Measurements from ENCODE around the gene IL33. TPM values are rescaled to one million over a fixed set of nuclear protein-coding genes. Genes with fewer than 3 reads are reported as not detected.

The IL33 gene
- total RNA-seq, 2 donors from 2014 or later, result 0.33 to 0.97 TPM

- WGBS, 2 experiments (ENCODE audit: insufficient coverage in 1 of 2, insufficient read length in 1 of 2), result 68 to 83% methylated on average over 1 to 4 of the region's 4 CpGs
- Histone ChIP-seq H3K27ac (ENCODE audit: low read depth, low read length) (no peak overlapping the region), H3K36me3 (ENCODE audit: control insufficient read depth, insufficient read depth, low read length) (no peaks in the 10 kb centered on the region), H3K9me3 (ENCODE audit: control insufficient read depth, low read length) (no peaks in the 10 kb centered on the region), H3K27me3 (ENCODE audit: control insufficient read depth, insufficient read depth, low read length, poor library complexity, severe bottlenecking) (no peaks in the 10 kb centered on the region), H3K4me1 (ENCODE audit: control insufficient read depth, insufficient read depth, low read length) (no peaks in the 10 kb centered on the region), H3K4me3 (ENCODE audit: low read length) (no peak overlapping the region), H3K9ac (ENCODE audit: extremely low read depth, low read length, poor library complexity, severe bottlenecking) (no peak overlapping the region)
- H3K36me3 Mint-ChIP-seq (ENCODE audit: low read depth), result peaks cover 4% of the 10 kb centered on the region
- no peak for DNase-seq
- H3K4me1 Mint-ChIP-seq, result no peaks in the 10 kb centered on the region
- no peak overlapping the region for H3K27ac Mint-ChIP-seq
- H3K9me3 Mint-ChIP-seq, result no peaks in the 10 kb centered on the region
- no peak for TF ChIP-seq CTCF (conservative IDR thresholded peaks at IDR 0.05)
- H3K4me3 Mint-ChIP-seq, result no peak overlapping the region
- H3K27me3 Mint-ChIP-seq (ENCODE audit: insufficient read depth), result no peaks in the 10 kb centered on the region
Observed at GRCh38 chr9:6247266-6247665, 31.7 kb downstream of the IL33 start.

GRCh38 chr9:6268826-6269397 lies 53.3 kb downstream of the IL33 start:
- no peak overlapping the region for H3K27ac Mint-ChIP-seq
- Histone ChIP-seq H3K4me3 (ENCODE audit: low read length) (no peak overlapping the region), H3K9me3 (ENCODE audit: control insufficient read depth, low read length) (peaks cover 16% of the 10 kb centered on the region), H3K36me3 (ENCODE audit: control insufficient read depth, insufficient read depth, low read length) (no peaks in the 10 kb centered on the region), H3K9ac (ENCODE audit: extremely low read depth, low read length, poor library complexity, severe bottlenecking) (no peak overlapping the region), H3K27me3 (ENCODE audit: control insufficient read depth, insufficient read depth, low read length, poor library complexity, severe bottlenecking) (peaks cover 79% of the 10 kb centered on the region), H3K27ac (ENCODE audit: low read depth, low read length) (no peak overlapping the region), H3K4me1 (ENCODE audit: control insufficient read depth, insufficient read depth, low read length) (no peaks in the 10 kb centered on the region)
- peaks cover 2% of the 10 kb centered on the region for H3K36me3 Mint-ChIP-seq (ENCODE audit: low read depth)
- DNase-seq, result no peak
- peaks cover 19% of the 10 kb centered on the region for H3K9me3 Mint-ChIP-seq
- 69 to 100% methylated on average over 1 to 3 of the region's 3 CpGs for WGBS, 2 experiments (ENCODE audit: insufficient coverage in 1 of 2, insufficient read length in 1 of 2)
- peaks cover 7% of the 10 kb centered on the region for H3K4me1 Mint-ChIP-seq
- peaks cover 69% of the 10 kb centered on the region for H3K27me3 Mint-ChIP-seq (ENCODE audit: insufficient read depth)
- no peak for TF ChIP-seq CTCF (conservative IDR thresholded peaks at IDR 0.05)
- no peak overlapping the region for H3K4me3 Mint-ChIP-seq

GRCh38 chr9:6270896-6271295 lies 55.3 kb downstream of the IL33 start:
- Histone ChIP-seq H3K9ac (ENCODE audit: extremely low read depth, low read length, poor library complexity, severe bottlenecking) (no peak overlapping the region), H3K27me3 (ENCODE audit: control insufficient read depth, insufficient read depth, low read length, poor library complexity, severe bottlenecking) (peaks cover 79% of the 10 kb centered on the region), H3K4me1 (ENCODE audit: control insufficient read depth, insufficient read depth, low read length) (no peaks in the 10 kb centered on the region), H3K9me3 (ENCODE audit: control insufficient read depth, low read length) (no peaks in the 10 kb centered on the region), H3K36me3 (ENCODE audit: control insufficient read depth, insufficient read depth, low read length) (no peaks in the 10 kb centered on the region), H3K27ac (ENCODE audit: low read depth, low read length) (no peak overlapping the region), H3K4me3 (ENCODE audit: low read length) (no peak overlapping the region)
- WGBS, 2 experiments (ENCODE audit: insufficient coverage in 1 of 2, insufficient read length in 1 of 2), result 92% methylated on average over 1 of the region's 1 CpG; no CpG with 5 or more reads in 1 of the 2 experiments
- TF ChIP-seq CTCF (conservative IDR thresholded peaks at IDR 0.05), result no peak
- DNase-seq, result no peak
- no peak overlapping the region for H3K27ac Mint-ChIP-seq
- no peaks in the 10 kb centered on the region for H3K36me3 Mint-ChIP-seq (ENCODE audit: low read depth)
- H3K27me3 Mint-ChIP-seq (ENCODE audit: insufficient read depth), result peaks cover 75% of the 10 kb centered on the region
- H3K4me3 Mint-ChIP-seq, result no peak overlapping the region
- peaks cover 3% of the 10 kb centered on the region for H3K9me3 Mint-ChIP-seq
- H3K4me1 Mint-ChIP-seq, result peaks cover 7% of the 10 kb centered on the region

All from endodermal cell (in vitro differentiated cells).